HG03159 (cell line): ENCODE data around the gene CST8.

Experiments
- ATAC-seq: cut with Tn5 transposase; IDR thresholded peaks from one replicate; pipeline ENCODE4 v1.9.1; 2021; ENCODE audit warnings: mild to moderate bottlenecking, moderate library complexity; ENCODE audit not compliant: unreplicated experiment

The CST8 gene

GRCh38 chr20:23519556-23519955 is 28.6 kb downstream of the CST8 start:
- no peak for ATAC-seq

- ATAC-seq, result peak; percentile 52
Observed at GRCh38 chr20:23520185-23520584, 29.3 kb downstream of the CST8 start.

GRCh38 chr20:23524146-23524545 is 33.2 kb downstream of the CST8 start:
- ATAC-seq, result no peak

GRCh38 chr20:23526850-23527249 is 35.9 kb downstream of the CST8 start:
- no peak for ATAC-seq

- no peak for ATAC-seq
Observed at GRCh38 chr20:23528867-23529431, 38.0 kb downstream of the CST8 start.

GRCh38 chr20:23530937-23531567 is 40.1 kb downstream of the CST8 start:
- no peak for ATAC-seq

GRCh38 chr20:23532533-23532932 is 41.6 kb downstream of the CST8 start:
- ATAC-seq, result no peak

GRCh38 chr20:23533161-23533560 is 42.2 kb downstream of the CST8 start:
- no peak for ATAC-seq

- no peak for ATAC-seq
Observed at GRCh38 chr20:23534801-23535593, 44.1 kb downstream of the CST8 start.

- no peak for ATAC-seq
Observed at GRCh38 chr20:23536328-23536974, 45.5 kb downstream of the CST8 start.

GRCh38 chr20:23537030-23537429 is 46.1 kb downstream of the CST8 start:
- ATAC-seq, result no peak

GRCh38 chr20:23540624-23541023 is 49.7 kb downstream of the CST8 start:
- no peak for ATAC-seq

GRCh38 chr20:23541330-23541729 is 50.4 kb downstream of the CST8 start:
- ATAC-seq, result no peak

GRCh38 chr20:23541776-23542175 is 50.9 kb downstream of the CST8 start:
- no peak for ATAC-seq

GRCh38 chr20:23542801-23543200 is 51.9 kb downstream of the CST8 start:
- no peak for ATAC-seq

GRCh38 chr20:23544133-23544532 is 53.2 kb downstream of the CST8 start:
- no peak for ATAC-seq
